PFSK-1 (cell line): ENCODE results near the gene OR4C5. TPM values are rescaled to one million over a fixed set of nuclear protein-coding genes. Genes with fewer than 3 reads are reported as not detected.

Experiments used
- FOXP2 ChIP-seq: optimal IDR thresholded peaks from 2 replicates; pipeline ENCODE3; 2011; ENCODE audit warnings: borderline replicate concordance, control low read depth, inconsistent platforms; ENCODE audit not compliant: insufficient read depth; ENCODE audit errors: extremely low read length, extremely low read depth
- POLR2AphosphoS5 ChIP-seq: IDR thresholded peaks from 2 replicates; pipeline ENCODE4 v1.6.1; 2012; ENCODE audit warnings: low read depth, mild to moderate bottlenecking, control low read depth, low read length, moderate library complexity
- REST ChIP-seq, 2 experiments: IDR thresholded peaks; 2 replicates each; pipeline versions ENCODE4 v1.6.1 to v1.8.0; 2011 to 2012; ENCODE audit warnings: low read depth in 2 of 2, low read length in 2 of 2, control low read depth in 1 of 2, inconsistent platforms in 1 of 2, mild to moderate bottlenecking in 1 of 2, moderate library complexity in 1 of 2; ENCODE audit not compliant: insufficient read depth in 1 of 2
- SIN3A ChIP-seq: IDR thresholded peaks from 2 replicates; pipeline ENCODE4 v1.6.1; 2012; ENCODE audit warnings: mild to moderate bottlenecking, low read length, moderate library complexity, borderline replicate concordance; ENCODE audit not compliant: insufficient read depth
- TAF1 ChIP-seq: IDR thresholded peaks from 2 replicates; pipeline ENCODE4 v1.6.1; 2012; ENCODE audit warnings: low read length, control low read depth, borderline replicate concordance; ENCODE audit not compliant: insufficient read depth
- polyA plus RNA-seq: library from polyadenylated mRNA; unstranded; fragments of >200 nt; gene quantifications from one replicate; pipeline ENCODE4 v1.2.1, GENCODE V29; 2012; ENCODE audit warnings: low read depth, missing spikeins; ENCODE audit not compliant: insufficient read length

The OR4C5 gene
- not detected for polyA plus RNA-seq

- TF ChIP-seq FOXP2 (no peak), POLR2AphosphoS5 (no peak), TAF1 (no peak), REST (IDR thresholded peaks at IDR 0.05; ENCODE audit: insufficient read depth in 1 of 2, low read depth in 2 of 2, low read length in 2 of 2) (no peak), SIN3A (no peak)
Measured at GRCh38 chr11:48366365-48366764, at the start of gene OR4C5. Gene OR4C5 (minus strand): TSS chr11:48366465. CDS start chr11:48366465, 0 bp downstream.

GRCh38 chr11:48384670-48385069 lies 18.4 kb upstream of the OR4C5 start:
- TF ChIP-seq REST (IDR thresholded peaks at IDR 0.05; ENCODE audit: insufficient read depth in 1 of 2, low read depth in 2 of 2, low read length in 2 of 2) (no peak), TAF1 (no peak), FOXP2 (no peak), SIN3A (no peak), POLR2AphosphoS5 (no peak)

- TF ChIP-seq FOXP2: no peak
- no peak for TF ChIP-seq POLR2AphosphoS5
- no peak for TF ChIP-seq TAF1
- no peak for TF ChIP-seq REST (IDR thresholded peaks at IDR 0.05; ENCODE audit: insufficient read depth in 1 of 2, low read depth in 2 of 2, low read length in 2 of 2)
- no peak for TF ChIP-seq SIN3A
Measured at GRCh38 chr11:48354677-48355076, 11.6 kb downstream of the OR4C5 start.

- TF ChIP-seq SIN3A (no peak), FOXP2 (no peak), REST (IDR thresholded peaks at IDR 0.05; ENCODE audit: insufficient read depth in 1 of 2, low read depth in 2 of 2, low read length in 2 of 2) (no peak), TAF1 (no peak), POLR2AphosphoS5 (no peak)
Measured at GRCh38 chr11:48354013-48354412, 12.3 kb downstream of the OR4C5 start.

- TF ChIP-seq REST (IDR thresholded peaks at IDR 0.05; ENCODE audit: insufficient read depth in 1 of 2, low read depth in 2 of 2, low read length in 2 of 2): no peak
- TF ChIP-seq FOXP2: no peak
- no peak for TF ChIP-seq TAF1
- TF ChIP-seq POLR2AphosphoS5: no peak
- TF ChIP-seq SIN3A: no peak
Measured at GRCh38 chr11:48341466-48341865, 24.8 kb downstream of the OR4C5 start.
